GM18511 (cell line): ENCODE data around the gene FAM47E.
"Not testable (repeated sequence)": the region's sequence is repeated elsewhere in the genome, so short reads cannot be mapped to it uniquely, and the experiment has no call there.

Experiments
- ATAC-seq: cut with Tn5 transposase; IDR thresholded peaks from one replicate; pipeline ENCODE4 v1.9.1; 2021; ENCODE audit warnings: mild to moderate bottlenecking, moderate library complexity; ENCODE audit not compliant: unreplicated experiment

The FAM47E gene

DNA sequence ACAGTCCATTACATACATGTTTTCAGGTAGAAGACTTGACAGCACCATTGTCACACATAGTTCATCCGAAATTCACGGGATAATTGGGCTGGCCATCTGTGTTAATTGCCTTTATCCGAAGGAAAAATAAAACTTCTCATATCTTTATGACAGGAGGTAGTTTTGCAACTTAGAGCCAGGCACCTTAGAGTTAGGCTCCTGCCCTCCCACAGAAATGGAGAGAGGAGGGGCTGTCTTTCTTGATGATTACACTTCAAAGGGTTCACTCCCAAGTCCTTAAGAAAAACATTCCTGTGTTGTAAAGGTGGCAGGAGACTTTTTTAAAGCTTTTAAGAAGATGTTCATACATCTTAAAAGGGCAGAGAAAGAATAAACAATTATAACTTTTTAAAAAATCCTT lies 27.4 kb upstream of the FAM47E start:
- ATAC-seq, result no peak

DNA sequence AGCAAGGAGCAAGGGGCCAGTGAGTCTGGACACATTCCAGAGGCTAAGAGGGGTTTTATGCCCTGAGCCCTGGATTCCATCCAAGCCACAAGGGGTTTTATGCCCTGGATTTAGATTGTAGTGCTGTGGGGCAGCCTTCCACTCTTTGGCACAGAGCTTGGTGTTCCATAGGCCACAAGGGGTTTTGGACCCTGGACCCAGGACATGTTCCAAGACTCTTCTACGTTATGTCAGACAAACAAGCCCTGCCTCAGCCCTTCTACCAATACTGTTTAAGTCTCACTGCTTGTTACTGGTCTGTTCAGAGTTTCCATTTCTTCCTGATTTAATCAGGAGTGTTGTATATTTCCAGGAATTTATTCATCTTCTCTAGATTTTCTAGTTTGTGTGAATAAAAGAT lies 25.1 kb upstream of the FAM47E start:
- no peak for ATAC-seq

DNA sequence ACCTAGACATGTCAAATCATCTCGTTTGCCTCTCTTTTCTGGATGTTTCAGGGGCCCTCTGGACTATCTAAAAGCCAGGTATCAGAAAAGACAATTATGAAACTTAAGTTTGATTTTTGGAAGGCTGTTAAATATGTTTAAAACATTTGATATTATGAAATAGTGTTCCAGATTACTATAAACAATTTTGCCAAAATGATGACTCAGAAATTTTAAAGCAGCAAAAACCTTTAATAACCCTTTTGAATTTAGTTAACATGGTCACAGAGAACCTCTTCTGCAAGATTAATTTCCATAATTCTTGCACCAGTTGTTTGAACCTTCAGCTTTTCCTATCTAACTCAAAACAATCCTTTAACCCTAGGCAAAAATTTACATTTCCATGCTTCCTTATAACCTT lies 18.8 kb upstream of the FAM47E start:
- ATAC-seq, result no peak

DNA sequence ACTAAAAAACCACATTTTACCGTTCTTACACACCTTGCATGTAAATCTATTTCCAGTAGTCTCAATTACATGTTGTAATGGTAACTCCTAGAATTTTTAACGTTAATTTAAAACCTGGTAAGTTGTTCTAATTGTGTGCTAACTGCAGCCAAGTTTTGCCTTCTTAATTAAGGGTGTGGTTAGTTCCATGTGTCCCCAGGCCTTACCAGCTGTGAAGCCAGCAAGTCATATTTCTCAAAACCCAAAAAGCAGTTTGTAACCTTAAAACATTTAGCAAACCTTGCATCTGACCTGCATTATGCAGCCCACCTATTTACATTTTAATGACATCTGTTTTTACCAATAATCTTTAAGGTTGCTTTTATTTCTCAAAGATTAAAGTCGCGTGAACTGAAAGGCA lies 18.4 kb upstream of the FAM47E start:
- no peak for ATAC-seq

DNA sequence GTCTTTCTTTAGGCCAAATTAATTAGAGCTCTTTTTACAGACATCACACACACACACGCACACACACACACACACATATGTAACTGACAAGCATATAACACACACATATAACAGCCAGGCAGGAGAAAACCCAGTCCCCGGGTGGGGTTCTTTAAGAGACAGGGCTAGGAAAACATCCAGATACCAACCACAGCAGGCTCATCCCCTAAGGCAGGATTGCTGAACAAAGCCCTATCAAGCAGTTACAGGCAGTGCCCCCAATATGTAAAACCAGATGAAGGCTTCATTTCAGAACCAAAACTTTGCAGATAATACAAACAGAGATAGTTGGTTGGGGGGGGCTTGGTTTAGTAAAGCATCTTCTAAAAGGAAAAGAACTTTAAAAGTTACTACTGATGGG lies 18.0 kb upstream of the FAM47E start:
- ATAC-seq, result no peak

DNA sequence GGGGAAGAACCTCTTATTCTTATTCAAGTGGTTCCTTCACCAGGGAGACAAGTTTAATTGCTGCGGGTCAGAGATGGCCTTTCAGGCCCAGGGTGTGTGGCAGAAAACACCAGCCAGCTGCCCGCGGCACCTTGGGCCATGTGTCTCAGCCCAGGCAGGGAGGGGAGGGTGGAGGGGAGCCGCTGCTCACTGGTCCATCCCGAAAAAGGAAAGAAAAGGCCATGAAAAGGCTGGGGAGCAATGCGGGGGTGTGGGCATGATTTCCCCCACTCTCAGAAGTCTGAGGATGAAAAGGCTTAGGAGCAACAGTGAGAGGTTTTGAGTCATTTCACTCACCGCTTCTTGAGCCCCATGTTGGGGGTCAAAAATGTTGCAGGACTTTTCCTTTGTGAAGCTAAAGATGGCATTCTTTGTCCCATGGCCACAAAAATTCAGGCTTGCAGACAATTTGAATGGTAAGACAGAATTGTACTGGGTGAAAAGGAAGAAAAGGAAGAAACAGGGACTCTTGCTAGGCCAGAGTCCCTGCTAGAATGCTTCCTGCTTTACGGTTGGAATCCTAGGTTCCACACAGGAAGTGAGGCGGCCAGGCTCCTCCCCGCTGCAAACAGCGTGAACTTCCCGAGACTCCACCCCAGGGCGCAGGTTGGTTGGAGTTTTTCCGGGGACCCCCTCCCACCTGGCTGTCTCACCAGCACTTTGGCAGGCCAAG lies 17.4 kb upstream of the FAM47E start:
- no peak for ATAC-seq

DNA sequence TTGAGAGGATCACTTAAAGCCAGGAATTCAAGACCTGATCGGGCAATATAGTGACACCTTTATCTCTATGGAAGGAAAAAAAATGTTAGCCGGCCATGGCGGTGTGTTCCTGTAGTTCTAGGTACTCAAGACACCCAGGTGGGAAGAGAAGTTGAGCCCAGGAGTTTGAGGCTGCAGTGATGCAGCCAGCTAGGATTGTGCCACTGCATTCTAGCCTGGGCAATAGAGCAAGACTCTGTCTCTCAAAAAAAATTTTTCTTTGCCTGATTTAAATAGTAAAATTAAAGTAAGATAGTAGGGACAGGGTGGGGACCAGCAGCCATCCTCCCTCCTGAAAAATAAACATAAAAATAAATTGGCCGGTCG lies 16.9 kb upstream of the FAM47E start:
- ATAC-seq, result no peak

DNA sequence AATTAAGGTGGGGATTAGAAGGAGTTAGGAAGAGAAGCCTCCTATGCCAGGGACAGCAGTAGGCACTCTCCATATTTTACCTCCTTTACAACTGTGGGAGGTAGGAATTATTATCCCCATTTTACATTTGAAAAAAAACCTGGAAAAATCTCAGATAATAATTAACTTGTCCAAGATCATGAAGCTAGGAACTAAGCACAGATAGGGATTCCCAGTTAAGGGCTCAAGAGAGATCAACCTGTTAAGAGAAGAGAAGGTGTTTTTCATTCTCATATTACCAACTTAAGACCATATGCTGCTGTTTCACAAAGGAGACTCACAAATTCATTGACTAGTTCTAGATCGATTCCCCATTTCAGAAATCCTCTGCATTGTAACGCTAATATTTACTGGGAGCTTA lies 16.1 kb upstream of the FAM47E start:
- ATAC-seq, result no peak

DNA sequence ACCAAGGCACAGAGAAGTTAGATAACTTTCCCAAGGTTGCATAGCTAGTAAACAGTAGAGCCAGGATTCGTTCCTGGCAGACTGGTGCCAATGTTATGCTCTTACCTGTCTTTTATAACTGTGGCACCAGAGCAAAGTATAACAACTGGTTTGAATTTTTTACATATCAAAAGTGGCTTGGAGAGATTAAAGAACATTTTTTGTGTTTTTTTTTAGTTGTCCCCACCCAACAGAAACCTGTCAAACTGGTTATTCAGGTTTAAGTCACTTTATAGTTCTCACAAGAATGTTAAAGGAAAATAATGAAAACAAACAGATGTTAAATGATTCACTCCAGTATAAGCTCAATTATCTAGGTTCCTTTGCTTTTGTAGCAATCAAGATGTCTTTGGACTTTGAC lies 15.6 kb upstream of the FAM47E start:
- ATAC-seq, result no peak

DNA sequence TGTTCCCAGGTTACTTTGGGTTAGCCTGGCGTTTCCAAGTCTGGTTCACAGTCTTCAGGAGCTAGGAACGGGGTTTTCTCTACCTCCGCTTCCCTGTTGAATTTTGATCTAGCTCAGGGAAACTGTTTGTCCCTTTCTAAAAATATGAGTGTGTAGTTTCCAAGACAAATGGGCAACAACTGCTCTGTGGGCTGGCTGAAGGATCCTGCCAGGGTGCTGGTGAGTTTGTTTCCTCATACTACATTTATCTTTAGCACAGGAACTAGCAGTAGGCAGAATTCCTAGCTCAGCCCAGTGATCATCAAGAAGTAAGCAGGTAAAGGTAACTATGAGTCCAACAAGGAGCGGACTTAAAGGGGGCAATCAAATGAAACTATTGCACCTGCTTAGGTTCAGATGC lies 13.3 kb upstream of the FAM47E start:
- ATAC-seq, result no peak

DNA sequence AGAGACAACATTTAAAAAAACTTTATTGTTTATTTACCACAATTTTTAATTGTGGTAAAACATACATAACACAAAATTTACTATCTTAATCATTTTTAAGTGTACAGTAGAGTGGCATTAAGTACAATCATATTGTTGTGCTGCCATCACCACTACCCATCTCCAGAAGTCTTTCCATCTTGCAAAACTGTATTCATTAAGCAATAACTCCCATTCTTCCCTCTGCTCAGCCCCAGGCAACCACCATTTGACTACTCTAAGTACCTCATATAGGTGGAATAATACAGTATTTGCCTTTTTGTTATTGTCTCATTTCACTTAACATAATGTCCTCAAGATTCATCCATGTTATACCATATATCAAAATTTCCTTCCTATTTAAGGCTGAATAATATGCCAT lies 12.8 kb upstream of the FAM47E start:
- ATAC-seq, result no peak

DNA sequence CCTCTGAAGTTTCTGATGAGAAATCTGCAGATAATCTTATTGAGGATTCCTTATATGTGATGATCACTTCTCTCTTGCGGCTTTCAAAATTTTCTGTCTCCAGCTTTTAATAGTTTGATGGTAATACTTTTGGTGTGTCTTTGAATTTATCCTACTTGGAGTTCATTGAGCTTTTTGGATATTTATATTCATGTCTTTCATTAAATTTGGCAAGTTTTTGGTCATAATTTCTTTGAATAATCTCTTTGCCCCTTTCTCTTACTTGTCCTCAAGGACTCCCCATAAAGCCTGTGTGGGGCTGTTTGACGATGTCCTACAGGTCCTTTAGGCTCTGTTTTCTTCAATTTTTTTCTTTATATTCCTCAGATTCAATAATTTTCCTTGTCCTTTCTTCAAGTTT lies 11.3 kb upstream of the FAM47E start:
- no peak for ATAC-seq

DNA sequence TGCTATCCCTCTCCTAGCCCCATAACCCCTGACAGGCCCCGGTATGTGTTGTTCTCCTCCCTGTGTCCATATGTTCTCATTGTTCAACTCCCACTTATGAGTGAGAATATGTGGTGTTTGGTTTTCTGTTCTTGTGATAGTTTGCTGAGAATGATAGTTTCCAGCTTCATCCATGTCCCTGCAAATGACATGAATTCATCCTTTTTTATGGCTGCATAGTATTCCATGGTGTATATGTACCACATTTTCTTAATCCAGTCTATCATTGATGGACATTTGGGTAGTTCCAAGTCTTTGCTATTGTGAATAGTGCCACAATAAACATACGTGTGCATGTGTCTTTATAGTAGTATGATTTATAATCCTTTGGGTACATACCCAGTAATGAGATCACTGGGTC lies 7.6 kb upstream of the FAM47E start:
- ATAC-seq, result not testable (repeated sequence)

DNA sequence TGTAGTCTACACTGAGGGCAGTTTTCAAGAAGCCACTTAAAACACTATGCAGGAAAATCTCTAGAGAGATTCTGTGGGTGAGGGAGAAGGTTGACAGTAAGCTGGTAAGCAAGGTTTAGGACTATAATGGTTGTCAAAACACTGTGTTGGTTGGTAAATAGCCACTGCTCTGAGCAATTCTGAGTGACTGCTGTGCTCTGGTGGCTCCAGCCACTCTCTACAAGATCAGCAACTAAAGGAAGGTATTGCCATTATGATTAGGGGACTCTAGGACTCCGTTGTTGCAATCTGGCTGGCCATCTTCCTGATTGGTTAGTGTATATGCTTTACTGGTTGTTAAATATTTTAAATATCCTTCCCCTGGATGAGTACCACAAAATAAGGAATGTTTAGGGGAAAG lies 5.5 kb upstream of the FAM47E start:
- no peak for ATAC-seq

DNA sequence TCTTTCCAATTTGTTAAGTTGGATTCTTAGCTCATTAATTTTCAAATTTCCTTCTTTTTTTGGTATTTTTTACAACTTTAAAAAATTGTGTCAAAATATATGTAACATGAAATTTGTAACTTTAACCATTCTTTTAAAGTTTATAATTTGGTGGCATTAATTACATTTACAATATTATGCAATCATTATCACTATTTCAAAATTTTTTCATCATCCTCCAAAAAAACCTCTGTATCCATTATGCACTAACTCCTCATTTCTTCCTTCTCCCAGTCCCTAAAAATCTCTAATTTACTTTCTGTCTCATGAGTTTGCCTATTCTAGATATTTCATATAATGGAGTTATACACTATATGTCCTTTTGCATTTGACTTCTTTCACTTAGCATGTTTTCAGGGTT lies 4.7 kb upstream of the FAM47E start:
- no peak for ATAC-seq

DNA sequence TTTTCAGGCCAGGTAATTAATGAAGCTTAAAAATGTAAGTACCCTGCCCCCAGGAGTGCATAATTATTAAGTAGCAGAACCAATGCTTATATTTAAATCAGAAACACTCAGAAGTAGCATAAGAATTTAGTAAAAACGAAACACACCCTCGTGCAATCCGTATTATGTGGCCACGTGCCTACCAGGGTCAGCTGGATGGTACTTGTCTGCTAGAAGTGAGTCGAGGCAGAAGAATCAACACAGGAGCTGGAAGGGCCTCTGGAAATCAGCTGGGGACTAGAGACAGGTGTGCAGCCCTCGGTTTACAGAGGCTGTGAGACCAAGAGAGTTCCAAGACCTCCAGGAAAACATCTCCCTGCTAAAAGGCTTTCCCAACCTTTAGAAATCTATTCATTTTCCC lies 559 bp upstream of the FAM47E start:
- no peak for ATAC-seq

DNA sequence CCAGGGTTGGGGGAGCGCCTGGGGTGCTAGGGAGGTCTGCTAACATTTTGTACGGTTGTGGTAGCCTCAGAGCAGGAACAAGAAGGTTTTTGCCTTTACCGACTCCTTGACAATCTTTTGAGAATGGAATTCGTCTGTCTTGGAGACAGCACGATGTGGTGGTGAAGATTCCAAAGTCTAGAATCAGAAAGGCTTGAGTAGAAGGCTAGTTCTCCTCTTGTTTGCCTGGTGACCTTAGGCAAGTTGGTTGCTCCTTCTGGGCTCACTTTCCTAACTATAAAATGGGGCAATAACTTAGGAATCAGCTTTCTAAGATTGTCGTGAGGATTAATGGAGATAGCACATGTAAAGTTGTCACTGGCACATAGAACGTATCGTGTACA lies 741 bp downstream of the FAM47E start:
- no peak for ATAC-seq

DNA sequence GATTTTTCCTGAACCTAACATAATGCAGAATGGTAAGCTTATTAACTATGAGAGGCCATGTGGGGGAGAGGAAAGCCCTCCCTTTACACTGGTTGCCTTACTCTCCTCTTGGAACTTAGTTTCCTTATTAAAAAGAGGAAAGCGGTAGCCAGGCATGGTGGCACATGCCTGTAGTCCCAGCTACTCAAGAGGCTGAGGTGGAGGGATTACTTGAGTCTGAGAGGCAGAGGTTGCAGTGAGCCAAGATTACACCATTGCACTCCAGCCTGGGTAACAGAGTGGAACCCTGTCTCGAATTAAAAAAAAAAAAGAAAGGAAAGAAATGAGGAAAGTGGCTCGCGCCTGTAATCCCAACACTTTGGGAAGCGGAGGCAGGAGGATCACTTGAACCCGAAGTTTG lies 2.0 kb downstream of the FAM47E start:
- no peak for ATAC-seq

DNA sequence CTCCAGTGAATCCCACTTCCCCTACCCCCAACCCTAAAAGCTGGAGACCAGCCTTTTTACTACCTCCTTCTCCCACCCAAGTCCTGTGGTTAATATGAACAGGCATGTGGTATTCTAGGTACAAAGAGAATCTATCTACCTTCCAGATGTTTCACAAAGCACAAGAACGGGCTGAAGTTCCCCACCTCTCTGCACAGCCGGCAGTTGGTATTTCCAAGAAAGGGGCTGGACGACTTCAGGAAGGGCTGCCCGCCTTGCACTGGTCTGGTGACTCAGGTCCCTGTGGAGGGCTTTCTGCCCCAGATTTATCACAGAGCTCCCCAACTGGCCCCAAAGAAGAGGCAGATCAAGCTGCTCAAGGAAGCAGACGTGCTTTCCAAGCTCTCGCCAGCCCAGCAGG lies 4.5 kb downstream of the FAM47E start:
- ATAC-seq, result no peak

DNA sequence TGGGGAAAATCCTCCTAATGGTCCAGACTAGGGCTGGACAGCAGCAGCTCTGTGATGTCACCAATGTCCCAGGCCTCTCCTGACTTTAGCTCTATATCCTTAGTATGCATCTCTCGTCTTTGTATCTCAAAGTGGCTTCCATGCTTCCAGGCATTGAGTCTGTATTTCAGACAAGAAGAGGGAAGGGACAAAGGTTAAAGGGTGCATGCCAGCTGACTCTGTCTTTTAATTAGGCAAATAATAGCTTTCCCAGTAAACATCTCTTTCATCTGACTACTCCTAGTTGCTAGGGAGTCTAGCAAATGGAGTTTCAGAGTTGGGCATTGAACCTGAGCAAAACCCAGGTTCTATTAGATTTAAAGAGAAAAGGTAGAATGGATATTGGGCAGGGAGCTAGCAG lies 5.4 kb downstream of the FAM47E start:
- ATAC-seq, result no peak

DNA sequence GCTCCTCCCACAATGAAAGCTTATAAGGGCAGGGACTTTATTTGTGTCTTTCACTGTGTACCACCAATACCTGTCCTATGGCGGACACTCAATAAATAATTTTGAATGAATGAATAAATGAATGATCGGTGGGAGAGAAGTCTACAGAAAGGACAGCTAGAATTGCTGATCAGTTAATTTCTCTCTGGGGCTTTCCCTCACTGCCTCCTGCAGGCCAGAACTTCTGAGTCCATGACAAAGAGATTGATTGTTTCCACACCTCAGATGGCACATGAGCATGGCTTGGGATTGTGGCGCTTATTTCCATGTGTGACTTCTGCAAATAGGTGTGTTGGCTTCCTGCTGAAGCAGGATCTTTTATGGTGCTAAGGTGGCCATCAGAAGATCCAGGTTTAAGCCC lies 6.3 kb downstream of the FAM47E start:
- no peak for ATAC-seq

DNA sequence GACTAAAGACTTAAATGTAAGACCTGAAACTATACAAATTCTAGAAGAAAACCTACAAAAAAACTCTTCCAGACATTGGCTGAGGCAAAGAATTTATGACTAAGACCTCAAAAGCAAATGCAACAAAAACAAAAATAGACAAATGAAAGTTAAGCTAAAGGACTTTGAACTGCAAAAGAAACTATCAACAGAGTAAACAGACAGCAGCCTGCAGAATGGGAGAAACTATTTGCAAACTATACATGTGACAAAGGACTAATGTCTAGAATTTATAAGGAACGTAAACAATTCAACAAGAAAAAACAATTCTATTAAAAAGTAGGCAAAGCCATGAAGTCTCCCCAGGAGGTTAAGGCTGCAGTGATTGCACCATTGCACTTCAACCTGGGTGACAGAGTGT lies 9.1 kb downstream of the FAM47E start:
- no peak for ATAC-seq

DNA sequence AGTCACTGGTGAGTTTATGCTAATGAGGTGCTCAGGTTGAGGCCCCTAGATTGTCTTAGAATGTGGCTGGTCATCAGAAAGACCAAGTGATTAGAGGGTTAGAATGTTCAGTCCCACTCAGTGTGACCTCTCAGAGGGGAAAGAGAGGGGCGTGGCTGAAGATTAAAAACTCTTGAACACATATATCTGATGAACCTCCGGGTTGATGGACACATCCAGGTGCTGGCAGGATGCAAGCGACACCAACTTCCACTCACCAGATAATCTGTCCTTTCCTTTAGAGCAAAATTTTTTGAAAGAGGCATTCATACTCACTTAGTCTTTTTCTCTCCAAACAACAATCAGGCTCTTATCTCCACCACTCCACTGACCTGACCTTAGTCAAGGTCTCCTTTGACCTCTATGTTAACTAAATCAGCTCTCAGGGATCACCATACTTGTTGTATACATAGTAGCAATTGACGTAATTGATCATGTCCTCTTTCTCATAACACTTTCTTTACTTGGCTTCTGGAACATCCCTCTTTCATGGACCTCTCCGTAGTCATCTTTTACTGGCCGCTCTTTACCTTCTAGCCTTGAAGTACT lies 14.2 kb downstream of the FAM47E start:
- ATAC-seq, result no peak
